ENCODE results near the gene ANKS1A. TPM values are rescaled to one million over a fixed set of nuclear protein-coding genes. Genes with fewer than 3 reads are reported as not detected.

Gene ANKS1A
- total and polyA plus RNA-seq, 9 donors = 16.0 to 45.0 (median 27.3) TPM

DNA sequence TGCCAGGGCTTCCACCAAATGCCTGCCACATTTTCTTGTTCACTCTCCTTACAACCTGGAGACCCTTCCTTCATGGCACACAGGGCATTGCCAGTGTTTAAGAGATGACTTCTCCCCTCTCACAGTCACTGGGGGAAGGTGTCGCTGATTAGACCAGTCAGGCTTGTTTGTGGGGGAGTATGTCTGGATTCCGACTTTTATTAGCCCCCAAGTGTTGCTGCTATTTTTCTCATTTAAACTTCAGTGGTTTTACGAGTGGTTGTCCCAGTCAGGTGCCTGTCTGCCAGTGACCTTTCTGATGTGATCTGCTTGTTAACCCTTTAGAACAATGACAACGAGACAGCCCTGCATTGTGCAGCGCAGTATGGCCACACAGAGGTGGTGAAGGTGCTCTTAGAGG, 92.3 kb downstream of the ANKS1A start:
- WGBS, 3 donors = 82 to 84% (median 84%) methylated on average over 5 of the region's 5 CpGs
- DNase-seq = no peak
- Histone ChIP-seq H3K9me3 (no peaks in the 10 kb centered on the region), H3K4me1 (ENCODE audit: insufficient read depth) (no peaks in the 10 kb centered on the region), H3K27me3 (no peaks in the 10 kb centered on the region), H3K36me3 (no peaks in the 10 kb centered on the region), H3K27ac (no peak overlapping the region), H3K4me3 (no peak overlapping the region)
- intact Hi-C loops (cut with DNase I) = loop anchor here in 3 of 4 donors (10.0 kb wide), 4 partner anchors 97 to 253 kb away; partner anchors contain the start of genes ANKS1A (in 1 of the 3), TAF11 (in 1 of the 3) and TCP11 (in 1 of the 3)
- TF ChIP-seq EP300 (IDR thresholded peaks at IDR 0.05) (no peak), POLR2A (IDR thresholded peaks at IDR 0.05) (no peak)
- TF ChIP-seq, protein P1, sequence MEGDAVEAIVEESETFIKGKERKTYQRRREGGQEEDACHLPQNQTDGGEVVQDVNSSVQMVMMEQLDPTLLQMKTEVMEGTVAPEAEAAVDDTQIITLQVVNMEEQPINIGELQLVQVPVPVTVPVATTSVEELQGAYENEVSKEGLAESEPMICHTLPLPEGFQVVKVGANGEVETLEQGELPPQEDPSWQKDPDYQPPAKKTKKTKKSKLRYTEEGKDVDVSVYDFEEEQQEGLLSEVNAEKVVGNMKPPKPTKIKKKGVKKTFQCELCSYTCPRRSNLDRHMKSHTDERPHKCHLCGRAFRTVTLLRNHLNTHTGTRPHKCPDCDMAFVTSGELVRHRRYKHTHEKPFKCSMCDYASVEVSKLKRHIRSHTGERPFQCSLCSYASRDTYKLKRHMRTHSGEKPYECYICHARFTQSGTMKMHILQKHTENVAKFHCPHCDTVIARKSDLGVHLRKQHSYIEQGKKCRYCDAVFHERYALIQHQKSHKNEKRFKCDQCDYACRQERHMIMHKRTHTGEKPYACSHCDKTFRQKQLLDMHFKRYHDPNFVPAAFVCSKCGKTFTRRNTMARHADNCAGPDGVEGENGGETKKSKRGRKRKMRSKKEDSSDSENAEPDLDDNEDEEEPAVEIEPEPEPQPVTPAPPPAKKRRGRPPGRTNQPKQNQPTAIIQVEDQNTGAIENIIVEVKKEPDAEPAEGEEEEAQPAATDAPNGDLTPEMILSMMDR (IDR thresholded peaks at IDR 0.05) = no peak

DNA sequence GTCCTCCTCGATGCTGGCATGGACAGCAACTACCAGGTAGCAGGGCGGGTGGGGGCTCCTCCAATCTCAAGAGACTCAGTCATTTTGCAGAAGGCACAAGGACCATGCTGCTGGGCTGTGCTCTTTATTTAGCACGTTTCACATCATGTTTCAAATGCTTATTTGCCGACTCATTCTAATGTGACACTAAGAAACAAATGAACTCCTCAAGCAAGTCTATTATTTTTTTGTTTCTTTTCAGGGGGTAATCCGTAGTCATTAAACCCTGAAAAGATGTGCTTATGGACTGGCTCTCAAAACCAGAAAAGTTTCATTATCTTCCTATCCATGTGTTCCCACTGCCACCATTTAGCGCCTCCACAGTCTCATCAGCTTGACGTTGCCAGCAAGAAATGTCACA, 92.9 kb downstream of the ANKS1A start:
- intact Hi-C loops (cut with DNase I) = loop anchor here in 3 of 4 donors (10.0 kb wide), 4 partner anchors 97 to 253 kb away; partner anchors contain the start of genes ANKS1A (in 1 of the 3), TAF11 (in 1 of the 3) and TCP11 (in 1 of the 3)
- no peak for DNase-seq
- H3K27me3 ChIP-seq = no peaks in the 10 kb centered on the region
- no peak overlapping the region for H3K27ac ChIP-seq
- no peak overlapping the region for H3K4me3 ChIP-seq
- TF ChIP-seq POLR2A (IDR thresholded peaks at IDR 0.05) (no peak), EP300 (IDR thresholded peaks at IDR 0.05) (no peak)
- TF ChIP-seq, protein P1 (IDR thresholded peaks at IDR 0.05) = no peak
- no peaks in the 10 kb centered on the region for H3K9me3 ChIP-seq
- H3K4me1 ChIP-seq (ENCODE audit: insufficient read depth) = no peaks in the 10 kb centered on the region
- no peaks in the 10 kb centered on the region for H3K36me3 ChIP-seq
- 77 to 82% (median 77%) methylated on average over 7 of the region's 7 CpGs for WGBS, 3 donors

DNA sequence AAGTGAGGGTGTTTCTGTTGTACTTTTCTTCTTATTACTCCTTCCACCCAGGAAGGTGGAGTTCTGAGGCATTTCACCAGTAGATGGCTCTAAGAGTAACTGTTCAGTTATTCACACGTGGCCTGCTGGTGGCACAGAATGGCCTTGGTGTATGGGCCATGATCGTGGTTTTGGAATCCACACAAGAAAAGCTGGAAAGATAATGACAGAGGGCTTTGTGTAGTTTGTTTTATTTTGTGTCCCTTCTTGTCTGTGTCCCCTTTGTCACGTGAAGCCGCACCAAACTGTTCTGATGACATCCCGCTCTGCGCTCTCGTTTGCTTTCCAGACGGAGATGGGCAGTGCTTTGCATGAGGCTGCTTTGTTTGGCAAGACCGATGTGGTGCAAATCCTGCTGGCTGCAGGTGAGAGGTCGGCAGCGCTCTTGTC, 93.4 kb downstream of the ANKS1A start:
- Histone ChIP-seq H3K27ac (no peak overlapping the region), H3K4me3 (no peak overlapping the region), H3K9me3 (no peaks in the 10 kb centered on the region), H3K4me1 (ENCODE audit: insufficient read depth) (no peaks in the 10 kb centered on the region), H3K36me3 (no peaks in the 10 kb centered on the region), H3K27me3 (no peaks in the 10 kb centered on the region)
- TF ChIP-seq, protein P1 (IDR thresholded peaks at IDR 0.05) = no peak
- TF ChIP-seq EP300 (IDR thresholded peaks at IDR 0.05) (no peak), POLR2A (IDR thresholded peaks at IDR 0.05) (no peak)
- 78 to 88% (median 79%) methylated on average over 11 of the region's 11 CpGs for WGBS, 3 donors
- intact Hi-C loops (cut with DNase I) = loop anchor here in 3 of 4 donors (10.0 kb wide), 4 partner anchors 98 to 252 kb away; partner anchors contain the start of genes ANKS1A (in 1 of the 3), TAF11 (in 1 of the 3) and TCP11 (in 1 of the 3)
- no peak for DNase-seq

DNA sequence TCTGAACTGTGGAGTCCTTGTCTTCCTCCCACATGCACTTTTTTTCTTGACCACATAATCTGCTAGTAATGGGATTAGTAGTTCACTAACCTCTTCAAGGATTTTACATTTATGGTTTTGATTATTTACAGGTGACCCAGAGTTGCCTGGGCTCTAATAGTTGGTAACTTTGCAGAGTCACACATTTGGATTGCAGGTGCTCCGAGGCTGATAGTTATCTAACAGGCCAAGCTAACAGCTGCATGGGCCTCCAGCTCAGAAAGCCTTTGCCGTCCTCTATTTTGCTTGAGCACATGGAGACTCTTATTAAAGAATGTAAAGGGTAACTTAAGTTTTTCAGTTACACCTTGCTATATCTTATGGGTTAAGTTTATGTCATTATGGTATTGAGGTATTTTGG, 95.4 kb downstream of the ANKS1A start:
- 92 to 93% (median 93%) methylated on average over 2 of the region's 2 CpGs for WGBS, 3 donors
- H3K4me1 ChIP-seq (ENCODE audit: insufficient read depth) = no peaks in the 10 kb centered on the region
- H3K4me3 ChIP-seq = no peak overlapping the region
- DNase-seq = no peak
- TF ChIP-seq EP300 (IDR thresholded peaks at IDR 0.05) (no peak), POLR2A (IDR thresholded peaks at IDR 0.05) (no peak)
- TF ChIP-seq, protein P1 (IDR thresholded peaks at IDR 0.05) = no peak
- intact Hi-C loops (cut with DNase I) = loop anchor here in 3 of 4 donors (10.0 kb wide), 4 partner anchors 100 to 250 kb away; partner anchors contain the start of genes ANKS1A (in 1 of the 3), TAF11 (in 1 of the 3) and TCP11 (in 1 of the 3)
- no peaks in the 10 kb centered on the region for H3K36me3 ChIP-seq
- H3K9me3 ChIP-seq = no peaks in the 10 kb centered on the region
- H3K27me3 ChIP-seq = no peaks in the 10 kb centered on the region
- H3K27ac ChIP-seq = no peak overlapping the region

Measured in ovary (tissue), 9 donors.